GM21390 (cell line): Measurements from ENCODE around the gene PHF10.
"Not testable (repeated sequence)": the region's sequence is repeated elsewhere in the genome, so short reads cannot be mapped to it uniquely, and the experiment has no call there.

ENCODE experiments used
- ATAC-seq: cut with Tn5 transposase; IDR thresholded peaks from one replicate; pipeline ENCODE4 v1.9.1; 2021; ENCODE audit not compliant: unreplicated experiment

PHF10 gene

DNA sequence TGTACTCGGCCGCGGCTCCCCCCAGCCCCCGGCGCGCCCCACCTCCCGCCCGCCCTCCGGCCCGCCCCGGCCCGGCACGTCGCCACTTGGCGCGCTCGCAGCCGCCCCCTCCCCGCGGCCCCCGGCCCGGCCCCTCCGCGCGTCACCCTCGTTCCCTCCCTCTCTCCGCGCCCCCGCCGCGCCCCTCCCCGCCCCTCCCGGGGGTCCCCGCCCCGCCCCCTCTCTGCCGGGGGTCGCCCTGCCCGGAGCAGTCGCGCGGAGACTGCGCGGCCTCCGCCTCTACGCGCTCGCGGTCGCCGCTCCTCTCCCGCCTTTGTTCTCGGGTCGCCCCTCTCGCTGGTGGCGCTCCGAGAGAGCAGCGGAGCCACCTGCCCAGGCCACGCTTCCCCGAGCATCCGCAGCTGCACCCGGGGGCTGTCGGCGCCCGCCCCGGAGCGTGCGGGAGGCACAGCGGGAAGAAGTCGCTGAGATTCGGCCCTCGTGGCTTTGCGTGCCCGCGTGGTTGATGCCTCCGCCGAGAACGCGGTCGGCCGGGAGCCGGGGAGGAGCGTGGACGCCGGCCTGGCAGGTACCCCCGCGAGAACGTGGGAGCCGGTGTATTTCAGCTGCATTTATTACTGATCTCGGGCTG, at the start of gene PHF10:
Gene PHF10, minus strand, starts transcription at position 7 of the 631 bp plus-strand sequence. CDS start 569 bp downstream, outside the sequence.
- ATAC-seq, result peak; percentile 41

DNA sequence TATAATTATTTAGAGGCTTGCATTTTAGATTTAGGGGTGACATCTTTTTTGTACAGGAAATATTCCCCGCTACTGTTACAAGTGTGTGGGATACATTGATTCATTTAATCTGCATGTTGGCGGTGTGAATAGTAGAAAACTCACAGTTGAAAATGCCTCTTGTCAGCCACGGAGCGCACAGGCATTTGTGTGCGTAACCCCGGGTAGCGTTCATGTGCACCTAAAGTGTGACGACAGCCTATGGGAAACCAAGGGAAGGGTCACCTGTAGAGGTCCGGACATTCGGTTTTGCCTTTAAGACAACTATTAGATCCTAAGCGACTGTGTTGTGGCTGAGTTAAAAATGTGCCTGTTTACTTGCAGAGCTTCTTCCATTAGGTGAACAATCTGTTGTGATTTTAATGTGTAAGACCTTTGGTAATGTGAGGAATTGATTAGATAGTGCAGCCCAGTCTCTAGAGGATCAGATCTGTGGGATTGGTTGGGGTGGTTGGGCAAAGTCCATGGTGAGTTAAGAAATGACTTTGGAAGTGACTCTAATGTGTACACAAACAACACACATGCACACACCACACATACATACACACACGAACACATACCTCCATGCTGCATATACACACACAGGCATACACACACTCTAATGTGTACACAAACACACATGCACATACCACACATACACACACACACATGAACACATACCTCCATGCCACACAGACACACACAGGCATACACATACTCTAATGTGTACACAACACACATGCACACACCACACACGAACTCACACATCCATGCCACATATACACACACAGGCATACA, 42.8 kb upstream of the PHF10 start:
- no peak for ATAC-seq

DNA sequence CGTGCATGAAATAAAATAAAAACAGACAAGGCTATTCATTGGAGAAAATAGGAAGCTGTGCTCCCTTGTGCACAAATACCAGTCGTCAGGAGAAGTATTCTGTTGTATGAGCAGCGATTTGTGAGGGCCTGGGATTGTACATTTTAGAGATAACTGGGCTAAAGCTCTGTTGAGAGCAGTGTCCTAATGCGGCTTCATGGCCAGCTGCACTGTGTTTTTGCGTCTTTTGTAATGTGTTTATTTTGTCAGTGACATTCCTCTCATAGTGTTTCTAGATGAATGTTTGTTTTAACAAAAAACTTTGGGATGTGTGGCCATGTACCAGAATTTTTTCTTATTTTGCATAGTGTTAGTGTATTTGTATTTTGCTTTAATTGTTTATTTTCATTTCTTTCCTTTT, 41.9 kb upstream of the PHF10 start:
- ATAC-seq, result no peak

DNA sequence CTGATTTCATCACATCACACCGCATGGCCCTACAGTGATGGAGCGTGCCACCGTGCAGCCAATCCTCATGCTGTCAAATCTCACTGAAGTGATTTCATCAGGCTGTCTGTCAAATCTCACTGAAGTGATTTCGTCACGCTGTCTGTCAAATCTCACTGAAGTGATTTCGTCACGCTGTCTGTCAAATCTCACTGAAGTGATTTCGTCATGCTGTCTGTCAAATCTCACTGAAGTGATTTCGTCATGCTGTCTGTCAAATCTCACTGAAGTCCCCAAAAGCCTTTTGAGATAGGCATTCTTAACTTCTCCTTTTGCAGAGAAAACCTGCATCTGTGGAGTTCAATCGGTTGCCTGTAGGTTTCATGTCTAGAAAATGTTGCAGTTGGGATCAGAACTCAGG, 41.5 kb upstream of the PHF10 start:
- not testable (repeated sequence) for ATAC-seq

DNA sequence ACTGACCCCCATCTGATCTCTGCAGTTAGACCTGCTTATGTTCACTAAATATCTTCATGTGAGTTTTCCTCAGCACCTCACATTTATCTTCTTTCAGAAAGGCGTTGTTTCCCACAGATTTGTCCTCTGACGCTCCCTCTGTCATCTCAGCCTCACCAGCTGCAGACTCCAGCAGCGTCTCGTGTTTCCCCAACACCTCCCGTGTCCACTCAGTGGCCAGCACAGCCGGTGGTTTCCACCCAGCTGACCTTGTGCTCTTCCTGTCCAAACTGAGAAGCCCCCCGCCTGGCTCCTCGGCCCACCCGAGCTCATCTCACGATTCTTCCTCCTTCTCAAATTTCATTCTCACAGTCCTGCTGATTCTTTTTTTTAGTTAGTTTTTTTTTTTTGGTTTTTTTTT, 39.6 kb upstream of the PHF10 start:
- no peak for ATAC-seq

DNA sequence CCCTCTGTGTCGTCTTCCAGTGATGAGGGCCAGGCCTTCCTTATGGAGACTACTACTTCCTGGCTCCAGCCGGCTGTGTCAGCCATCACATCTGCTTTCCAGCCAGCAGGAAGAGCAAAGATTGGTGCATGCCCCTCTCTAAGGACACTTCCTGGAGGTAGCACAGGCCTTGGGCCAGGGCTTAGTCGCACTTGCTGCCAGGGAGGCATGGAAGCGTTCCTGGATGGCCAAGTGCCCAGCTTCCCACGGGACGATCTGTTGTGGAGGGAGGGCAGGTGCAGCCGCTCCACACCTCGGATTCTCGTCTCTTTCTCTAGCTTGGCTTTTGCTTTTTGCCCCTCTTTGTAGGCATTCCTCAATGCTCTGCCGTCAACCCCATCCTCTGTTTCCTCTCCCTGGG, 39.0 kb upstream of the PHF10 start:
- no peak for ATAC-seq

DNA sequence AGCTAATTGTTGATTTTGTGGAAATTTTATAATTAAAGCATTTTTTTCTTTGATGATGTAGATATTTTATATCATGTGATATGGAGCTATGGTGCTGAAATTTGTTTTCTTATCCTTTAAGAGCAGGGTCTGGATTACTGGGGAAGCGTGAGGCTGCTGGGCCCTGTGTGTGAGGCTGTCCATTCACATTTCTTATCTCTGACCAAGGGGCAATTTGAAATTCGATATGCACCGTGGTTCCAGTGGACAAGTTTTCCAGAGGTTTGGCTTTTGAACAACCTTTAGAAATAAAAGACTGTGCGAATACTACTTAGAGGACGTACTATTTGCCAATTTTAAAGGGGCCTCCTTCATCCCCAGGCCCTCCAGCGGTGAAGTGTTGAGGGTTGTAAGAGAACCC, 30.9 kb upstream of the PHF10 start:
- no peak for ATAC-seq

DNA sequence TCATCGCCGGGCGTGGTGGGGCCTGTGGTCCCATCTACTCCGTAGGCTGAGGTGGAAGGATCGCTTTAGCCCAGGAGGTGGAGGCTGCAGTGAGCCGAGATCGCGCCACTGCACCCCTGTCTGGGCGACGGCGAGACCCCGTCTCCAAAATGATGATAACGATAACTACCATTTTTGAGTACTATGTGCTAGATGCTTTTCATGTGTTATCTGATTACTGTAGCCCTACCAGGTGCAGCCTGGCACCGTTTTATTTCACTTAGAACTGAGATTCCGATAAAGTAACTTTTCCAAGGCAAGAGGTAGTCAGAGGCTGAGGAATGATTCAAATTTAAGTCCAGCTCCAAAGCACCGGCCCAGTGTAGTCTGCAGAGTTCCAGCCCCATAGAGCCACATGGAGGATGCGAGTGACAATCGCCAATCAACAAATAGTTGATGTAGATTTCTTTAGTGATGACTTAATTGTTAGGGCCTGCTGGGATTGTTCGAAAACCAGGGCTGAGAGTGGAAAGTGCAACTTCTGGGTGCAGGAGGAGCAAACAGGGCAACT, 27.8 kb upstream of the PHF10 start:
- ATAC-seq, result no peak

DNA sequence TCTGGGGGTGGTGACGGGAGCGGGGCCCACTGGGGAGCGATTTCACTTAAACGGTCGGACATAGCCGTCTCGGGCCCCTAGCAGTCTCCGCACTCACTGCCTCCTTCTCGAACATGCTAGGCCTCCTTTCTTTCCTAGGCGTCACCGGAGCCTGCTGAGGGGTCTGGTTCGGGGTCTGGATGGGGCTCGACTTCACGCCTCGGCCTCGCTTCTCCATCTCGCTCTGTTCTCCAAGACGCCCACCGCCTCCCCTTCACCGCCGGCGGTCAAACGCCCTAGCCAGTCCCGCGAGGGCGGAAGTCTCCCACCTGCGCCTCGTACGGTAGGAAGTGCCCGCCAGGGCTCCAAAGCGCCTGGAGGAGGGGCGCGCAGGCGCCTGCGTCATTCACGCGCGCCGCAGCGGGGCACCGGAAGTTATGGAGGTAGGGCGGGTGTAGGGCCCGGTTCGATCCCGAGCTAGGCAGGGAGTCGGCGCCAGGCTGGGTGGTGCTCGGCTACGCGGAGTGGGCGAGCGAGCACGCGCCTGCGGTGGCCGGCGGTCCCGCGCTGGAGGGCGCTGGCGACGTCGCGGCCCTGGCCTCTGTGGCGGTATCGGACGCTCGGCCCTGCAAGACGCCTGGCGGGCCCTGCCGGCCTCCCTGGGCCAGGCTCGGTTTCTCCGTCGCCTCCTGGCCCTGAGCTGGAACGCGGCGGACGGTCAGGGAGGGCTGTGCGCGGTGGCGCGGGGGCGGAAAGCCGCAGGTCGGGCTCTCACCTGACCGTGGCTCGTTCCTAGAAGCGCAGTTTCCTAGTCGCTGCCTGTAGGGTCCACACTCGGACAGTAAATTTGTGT, 27.2 kb upstream of the PHF10 start, which contains the start of the genes DYNLT2 and ERMARD:
Gene DYNLT2, minus strand, starts transcription at position 331 of the 832 bp plus-strand sequence. Its CDS starts 114 bp downstream, at position 217.
Gene ERMARD, plus strand, starts transcription at position 381 of the 832 bp plus-strand sequence. Its CDS starts 36 bp downstream, at position 417.
- ATAC-seq, result peak; percentile 96

DNA sequence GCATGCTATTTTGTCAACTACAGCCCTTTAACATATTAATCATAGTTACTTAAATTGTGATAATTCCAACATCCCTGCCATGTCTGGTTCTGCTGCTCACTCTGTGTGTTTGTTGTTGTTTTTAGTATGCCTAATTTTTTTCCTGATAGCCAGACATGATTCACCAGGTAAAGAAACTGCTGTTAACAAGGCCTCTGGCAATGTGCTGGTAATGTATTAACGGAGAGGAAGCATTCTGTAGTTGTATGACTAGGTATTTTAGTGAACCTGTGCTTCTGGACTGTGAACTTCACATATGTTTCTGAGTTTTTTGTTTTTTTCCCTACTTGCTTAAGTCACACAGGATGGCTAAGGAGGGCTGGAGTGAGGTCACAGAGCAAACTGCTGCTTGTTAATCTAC, 22.3 kb upstream of the PHF10 start:
- ATAC-seq, result no peak

DNA sequence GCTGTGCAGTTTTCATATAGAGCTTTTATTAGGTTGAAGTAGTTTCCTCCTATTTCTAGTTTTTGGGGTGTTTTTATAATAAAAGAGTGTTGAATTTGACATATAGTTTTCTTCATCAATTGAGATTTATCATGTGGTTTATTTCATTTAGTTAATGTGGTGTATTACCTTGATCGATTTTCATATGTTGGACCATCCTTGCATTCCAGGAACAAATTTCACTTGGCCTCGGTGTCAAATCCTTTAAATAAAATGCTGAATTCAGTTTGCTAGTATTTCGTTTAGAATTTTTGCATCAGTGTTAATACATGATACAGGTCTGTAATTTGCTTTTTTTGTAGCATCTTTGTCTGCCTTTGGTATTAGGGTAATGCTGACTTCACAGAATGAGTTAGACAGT, 21.1 kb upstream of the PHF10 start:
- ATAC-seq, result no peak

DNA sequence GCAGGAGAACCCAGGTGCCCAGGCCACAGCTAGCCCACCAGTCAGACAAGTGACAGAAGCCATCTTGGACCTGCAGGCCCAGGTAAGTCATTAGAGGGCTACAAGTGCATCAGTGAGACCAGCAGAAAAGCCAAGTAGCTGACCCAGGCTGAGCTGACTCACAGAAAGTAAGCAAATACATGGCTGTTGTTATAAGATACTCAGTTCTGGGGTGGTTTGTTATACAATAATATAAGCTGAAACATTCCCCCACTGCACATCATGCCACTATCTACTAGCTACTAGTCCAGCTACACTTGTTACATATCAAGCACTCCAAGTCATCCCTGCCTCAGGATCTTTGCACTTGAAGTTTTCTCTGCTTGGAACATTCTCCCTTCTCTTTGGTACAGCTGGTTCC, 17.0 kb upstream of the PHF10 start:
- ATAC-seq, result no peak

DNA sequence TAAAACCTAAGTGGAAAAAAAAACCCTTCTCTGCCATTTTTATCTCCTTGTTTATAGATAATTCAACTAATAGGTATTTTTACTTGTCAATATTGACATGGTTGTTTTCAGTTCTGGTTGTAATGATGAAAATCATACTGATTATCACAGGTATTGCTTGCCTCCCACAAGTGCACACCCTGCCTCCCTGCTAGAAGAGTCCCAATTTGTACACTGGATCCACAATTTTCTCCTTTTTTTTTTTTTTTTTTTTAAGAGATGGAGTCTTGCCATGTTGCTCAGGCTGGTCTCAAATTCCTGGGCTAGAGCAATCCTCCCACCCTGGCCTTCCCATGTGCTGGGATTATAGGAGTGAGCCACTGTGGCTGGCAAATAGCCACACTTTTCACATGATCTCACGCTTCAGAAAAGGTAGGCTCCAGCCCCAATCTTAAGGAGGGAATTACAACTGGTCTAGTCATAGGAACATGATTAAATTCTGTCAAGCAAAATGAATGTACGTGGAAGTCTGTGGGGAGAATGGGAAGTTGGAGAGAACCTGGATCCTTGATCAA, 14.8 kb upstream of the PHF10 start:
- ATAC-seq, result no peak

DNA sequence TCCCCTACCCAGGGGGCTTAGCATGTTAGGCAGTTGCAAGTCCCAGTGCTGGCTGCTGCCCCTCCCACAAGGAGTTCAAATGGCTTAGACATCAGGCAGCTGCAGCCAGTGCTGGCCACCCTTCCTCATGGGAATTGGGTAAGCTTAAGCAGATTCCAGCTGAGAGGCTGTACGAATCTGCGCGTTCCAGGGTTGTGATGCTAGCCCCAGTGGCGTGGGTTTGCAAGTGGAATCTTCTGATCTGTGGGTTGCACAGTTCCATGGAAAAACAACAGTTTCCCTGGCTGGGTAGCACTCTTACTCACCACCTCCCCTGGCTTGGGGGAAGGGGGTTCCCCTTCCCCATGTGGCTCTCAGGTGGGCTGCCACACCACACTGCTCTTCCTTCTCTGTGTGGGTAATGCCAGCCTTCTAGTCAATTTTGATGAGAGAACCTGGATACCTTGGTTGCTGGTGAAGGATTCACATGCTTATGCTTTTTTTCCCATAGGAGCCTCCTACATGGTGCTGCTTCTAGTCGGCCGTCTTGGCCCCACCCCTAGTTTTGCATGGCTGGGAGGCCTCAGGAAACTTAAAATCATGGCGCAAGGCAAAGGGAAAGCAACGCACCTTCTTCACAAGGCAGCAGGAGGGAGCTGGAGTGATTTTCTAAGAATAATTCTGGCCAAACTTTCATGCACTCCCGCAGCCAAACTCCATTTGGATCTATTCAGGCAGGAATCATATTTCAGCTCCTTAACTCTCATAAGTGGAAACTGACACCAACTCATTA, 14.1 kb upstream of the PHF10 start:
- no peak for ATAC-seq

DNA sequence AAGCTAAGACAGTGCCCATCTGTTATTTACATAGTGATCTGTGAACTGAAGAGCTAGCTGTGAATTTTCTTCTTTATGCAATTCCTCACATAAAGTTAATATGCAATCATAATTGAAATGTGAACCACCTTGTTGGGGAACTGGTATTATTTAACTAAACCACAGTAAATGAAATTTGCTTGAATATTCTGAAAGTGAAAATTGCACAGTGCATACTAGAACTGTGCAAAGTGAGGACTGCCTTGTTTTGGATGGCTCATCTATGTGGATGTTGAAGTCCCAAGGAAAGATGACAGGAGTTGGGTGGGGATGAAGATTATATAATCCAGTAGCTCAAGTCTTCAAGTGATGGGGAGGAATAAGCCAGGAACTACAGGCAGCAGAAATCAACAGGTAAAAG, 5.7 kb upstream of the PHF10 start:
- ATAC-seq, result no peak

DNA sequence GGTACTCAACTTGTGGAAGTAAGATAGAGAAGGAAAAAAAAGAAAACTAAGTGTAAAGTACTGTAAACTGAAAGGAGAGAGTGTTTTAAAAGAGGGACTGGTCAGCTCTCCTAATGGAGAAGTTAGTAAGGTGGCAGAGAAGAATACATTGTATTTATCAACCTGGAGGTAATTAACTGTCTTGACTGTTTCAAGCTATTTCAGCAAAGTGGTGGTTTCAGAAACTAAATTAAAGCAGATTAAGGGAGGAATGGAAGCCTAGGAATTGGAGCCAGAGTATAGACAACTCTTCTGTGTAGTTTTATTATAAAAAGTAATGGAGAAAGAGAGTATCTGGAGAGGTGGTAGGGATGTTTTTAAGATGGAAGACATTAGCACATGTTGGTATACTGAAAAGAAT, 2.7 kb upstream of the PHF10 start:
- no peak for ATAC-seq

DNA sequence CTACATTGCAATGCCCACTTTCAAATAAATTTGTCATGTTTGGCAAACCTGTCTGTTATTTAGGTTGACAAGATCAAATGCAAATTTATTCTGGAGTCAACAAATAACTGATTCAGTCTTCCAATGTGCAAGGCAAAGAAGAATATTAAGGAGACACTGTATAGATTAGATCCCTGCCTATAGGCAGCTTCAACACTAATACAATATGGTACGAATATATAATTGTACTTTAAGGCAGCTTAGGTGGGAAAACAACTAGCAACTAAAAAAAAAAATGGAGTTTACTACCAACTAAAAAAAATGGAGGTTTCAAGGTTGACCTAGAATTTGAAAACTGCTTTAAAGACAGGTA, 1.7 kb upstream of the PHF10 start:
- ATAC-seq, result no peak

DNA sequence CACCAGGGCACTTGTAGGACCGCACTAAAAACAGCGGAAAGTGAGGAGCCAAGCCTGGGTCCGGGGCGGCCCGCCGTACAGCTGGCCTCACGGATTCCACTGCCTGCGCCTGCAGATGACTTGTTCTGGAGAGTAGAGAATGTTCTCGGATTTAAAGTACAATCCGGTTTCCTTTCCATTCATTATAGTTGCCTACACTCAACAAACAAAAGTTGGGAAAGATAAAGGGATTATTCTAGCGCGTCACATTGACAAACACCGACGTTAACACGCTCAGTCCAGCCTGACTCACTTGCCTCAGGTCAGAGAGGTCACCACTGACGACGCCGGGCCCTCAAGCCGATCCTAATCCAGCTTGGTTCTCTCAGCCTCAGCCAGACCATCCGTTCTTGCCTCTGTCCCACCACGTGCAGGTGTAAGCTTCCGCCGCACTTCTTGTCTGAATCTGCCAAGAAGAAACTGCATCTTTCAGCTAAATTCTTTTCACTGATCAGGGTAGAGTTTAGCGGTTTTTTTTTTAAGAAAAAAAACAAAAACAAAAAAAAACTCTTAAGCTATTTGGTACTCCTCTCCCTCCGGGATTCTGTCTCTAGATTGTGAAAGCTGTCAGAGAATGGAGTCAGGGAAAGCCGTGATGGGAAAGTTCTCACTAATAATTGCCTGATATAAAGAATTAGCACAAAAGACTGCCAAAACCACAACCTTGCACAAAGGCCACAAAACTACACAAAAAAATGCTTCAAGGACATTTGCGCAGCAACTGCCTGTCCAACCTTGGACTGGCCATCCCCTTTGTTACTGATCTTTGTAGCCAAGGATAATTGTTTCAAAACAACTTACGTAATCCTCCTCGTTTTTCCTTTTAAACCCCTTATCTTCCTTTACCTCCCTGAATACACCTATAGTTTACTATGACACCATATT, 1.1 kb upstream of the PHF10 start:
- peak; percentile 15 for ATAC-seq

DNA sequence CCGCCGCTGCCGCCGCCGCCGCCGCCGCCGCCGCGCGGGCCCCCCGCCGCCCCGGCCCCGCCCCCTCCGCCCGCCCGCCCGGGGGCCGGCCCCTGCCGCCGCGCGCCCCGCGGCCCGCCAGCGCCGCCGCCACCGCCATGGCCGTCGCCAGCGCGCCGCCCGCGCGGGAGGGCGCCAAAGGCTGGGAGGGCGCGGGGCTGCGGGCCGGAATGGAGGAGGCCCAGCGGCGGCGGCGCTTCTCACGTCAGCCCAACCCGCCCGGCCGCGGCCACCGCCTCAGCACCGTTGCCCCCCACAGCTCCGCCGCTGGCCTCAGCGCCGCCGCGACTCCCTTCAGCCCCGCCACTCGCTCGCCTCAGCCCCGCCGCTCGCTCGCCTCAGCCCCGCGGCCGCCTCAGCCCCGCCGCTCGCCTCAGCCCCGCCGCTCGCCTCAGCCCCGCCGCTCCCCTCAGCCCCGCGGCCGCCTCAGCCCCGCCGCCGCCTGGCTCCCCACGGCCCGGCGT, 258 bp downstream of the PHF10 start:
- peak; percentile 34 for ATAC-seq
